C4-2B (cell line): ENCODE results near the gene PACSIN2.
A peak's percentile ranks its signal among the peaks of the same experiment; 100 is the strongest.

Source experiments
- H3K27ac ChIP-seq: fragments of 450-650 bp; 2 replicates; pipeline ENCODE4 v1.5.1; 2017
- ZFX ChIP-seq: fragments of 450-650 bp; IDR thresholded peaks from 2 replicates; pipeline ENCODE4 v1.6.1; 2017
- TF ChIP-seq, protein P1 (sequence below): fragments of 450-650 bp; conservative IDR thresholded peaks from 2 replicates; pipeline ENCODE4 v1.5.1; 2017; ENCODE audit warnings: mild to moderate bottlenecking

The PACSIN2 gene

DNA sequence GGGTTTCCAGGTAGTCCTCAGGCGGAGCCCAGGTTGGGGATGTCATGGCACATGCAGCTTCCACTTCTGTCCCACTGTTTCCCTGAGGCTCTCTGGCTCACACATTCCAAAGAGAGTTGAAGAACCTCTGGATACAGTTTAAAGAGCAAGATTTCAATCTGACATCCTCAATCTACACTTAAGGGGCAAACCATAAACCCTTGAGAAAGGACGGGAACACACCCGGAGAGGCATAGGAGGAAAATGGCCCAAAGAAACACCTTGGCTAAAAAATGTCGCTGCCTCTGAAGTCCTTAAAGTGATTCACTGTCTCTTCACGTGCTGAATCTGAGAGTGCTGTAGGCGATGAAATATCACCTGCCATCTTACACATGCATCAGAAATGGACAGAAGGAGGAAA lies 87.0 kb downstream of the PACSIN2 start:
- TF ChIP-seq, protein P1, sequence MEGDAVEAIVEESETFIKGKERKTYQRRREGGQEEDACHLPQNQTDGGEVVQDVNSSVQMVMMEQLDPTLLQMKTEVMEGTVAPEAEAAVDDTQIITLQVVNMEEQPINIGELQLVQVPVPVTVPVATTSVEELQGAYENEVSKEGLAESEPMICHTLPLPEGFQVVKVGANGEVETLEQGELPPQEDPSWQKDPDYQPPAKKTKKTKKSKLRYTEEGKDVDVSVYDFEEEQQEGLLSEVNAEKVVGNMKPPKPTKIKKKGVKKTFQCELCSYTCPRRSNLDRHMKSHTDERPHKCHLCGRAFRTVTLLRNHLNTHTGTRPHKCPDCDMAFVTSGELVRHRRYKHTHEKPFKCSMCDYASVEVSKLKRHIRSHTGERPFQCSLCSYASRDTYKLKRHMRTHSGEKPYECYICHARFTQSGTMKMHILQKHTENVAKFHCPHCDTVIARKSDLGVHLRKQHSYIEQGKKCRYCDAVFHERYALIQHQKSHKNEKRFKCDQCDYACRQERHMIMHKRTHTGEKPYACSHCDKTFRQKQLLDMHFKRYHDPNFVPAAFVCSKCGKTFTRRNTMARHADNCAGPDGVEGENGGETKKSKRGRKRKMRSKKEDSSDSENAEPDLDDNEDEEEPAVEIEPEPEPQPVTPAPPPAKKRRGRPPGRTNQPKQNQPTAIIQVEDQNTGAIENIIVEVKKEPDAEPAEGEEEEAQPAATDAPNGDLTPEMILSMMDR: no peak
- no peak for TF ChIP-seq ZFX

DNA sequence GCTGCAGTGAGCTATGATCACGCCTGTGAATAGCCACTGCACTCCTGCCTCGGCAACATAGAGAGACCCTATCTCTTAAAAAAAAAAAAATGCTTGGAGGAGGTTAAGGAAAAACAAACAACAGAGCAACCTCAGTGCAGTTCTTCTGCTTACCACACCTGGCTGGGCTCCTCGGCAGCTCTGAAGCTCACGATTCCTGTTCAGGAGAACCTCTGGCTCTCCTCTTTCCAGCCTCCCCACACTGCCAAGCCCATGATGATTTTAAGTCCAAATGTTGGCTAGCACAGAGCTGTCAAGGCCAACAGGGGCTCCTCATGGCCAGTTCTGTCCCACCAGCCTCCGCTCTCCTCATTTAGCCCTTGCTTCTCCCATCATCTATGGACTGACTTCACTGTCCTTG lies 88.2 kb downstream of the PACSIN2 start:
- no peak for TF ChIP-seq ZFX
- peak overlapping the region; percentile 82 for H3K27ac ChIP-seq

More for the DNA sequence above, 87.0 kb downstream of the PACSIN2 start:
- peak overlapping the region; percentile 82 for H3K27ac ChIP-seq

DNA sequence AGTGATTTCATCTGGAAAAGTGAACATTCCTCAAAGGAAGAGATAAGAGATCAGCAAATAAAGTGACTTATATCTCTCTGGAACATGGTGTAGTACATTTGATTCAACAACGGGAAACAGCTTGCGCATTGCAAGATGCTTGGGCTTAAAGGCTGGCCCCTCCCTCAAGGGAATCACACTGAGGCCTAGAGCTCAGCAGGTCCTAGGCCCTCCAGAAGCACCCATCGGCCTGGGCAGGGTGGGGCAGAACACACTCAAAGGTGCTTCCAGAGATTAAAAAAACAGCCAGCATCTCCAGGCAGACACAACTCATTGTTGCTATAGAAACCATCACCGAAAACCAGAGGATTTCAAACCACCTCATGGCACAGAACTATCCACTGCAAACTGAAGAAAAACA lies 88.8 kb downstream of the PACSIN2 start:
- peak; percentile 34; the same call in 1 of the 2 replicates for TF ChIP-seq ZFX
- TF ChIP-seq, protein P1: no peak
- H3K27ac ChIP-seq: peak overlapping the region; percentile 82

DNA sequence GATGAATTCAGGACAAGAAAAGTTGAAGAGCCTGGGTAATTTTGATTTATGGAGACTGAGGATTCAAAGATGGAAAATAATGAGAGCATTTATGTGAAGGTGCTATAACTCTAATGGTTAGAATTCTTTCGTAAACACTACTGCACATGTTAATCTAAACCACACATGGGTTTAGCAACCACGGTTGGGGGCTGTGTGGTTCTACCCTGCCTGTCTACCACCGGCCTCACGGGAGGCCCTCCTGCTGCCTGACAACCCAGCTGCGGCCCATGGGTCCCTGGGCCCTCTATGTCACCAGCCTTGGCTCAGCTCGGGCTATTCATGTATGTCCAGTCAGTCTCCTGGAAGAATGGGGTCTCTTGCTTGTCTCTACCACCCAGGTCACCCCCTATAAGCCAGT lies 89.4 kb downstream of the PACSIN2 start:
- no peak for TF ChIP-seq ZFX
- TF ChIP-seq, protein P1: no peak
- H3K27ac ChIP-seq: peak overlapping the region; percentile 82

DNA sequence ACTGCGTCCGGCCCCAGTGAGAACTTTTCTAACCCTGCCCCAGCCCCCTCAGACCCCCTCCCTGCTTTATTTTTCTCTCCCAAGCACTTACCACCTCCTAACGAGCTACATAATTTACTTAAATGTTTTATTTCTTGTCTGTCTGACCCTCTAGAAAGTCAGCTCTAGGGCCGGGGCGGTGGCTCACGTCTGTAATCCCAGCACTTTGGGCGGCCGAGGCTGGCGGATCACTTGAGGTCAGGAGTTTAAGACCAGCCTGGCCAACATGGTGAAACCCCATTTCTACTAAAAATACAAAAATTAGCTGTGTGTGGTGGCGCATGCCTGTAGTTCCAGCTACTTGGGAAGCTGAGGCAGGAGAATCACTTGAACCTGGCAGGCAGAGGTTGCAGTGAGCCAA lies 89.9 kb downstream of the PACSIN2 start:
- peak overlapping the region; percentile 82 for H3K27ac ChIP-seq

DNA sequence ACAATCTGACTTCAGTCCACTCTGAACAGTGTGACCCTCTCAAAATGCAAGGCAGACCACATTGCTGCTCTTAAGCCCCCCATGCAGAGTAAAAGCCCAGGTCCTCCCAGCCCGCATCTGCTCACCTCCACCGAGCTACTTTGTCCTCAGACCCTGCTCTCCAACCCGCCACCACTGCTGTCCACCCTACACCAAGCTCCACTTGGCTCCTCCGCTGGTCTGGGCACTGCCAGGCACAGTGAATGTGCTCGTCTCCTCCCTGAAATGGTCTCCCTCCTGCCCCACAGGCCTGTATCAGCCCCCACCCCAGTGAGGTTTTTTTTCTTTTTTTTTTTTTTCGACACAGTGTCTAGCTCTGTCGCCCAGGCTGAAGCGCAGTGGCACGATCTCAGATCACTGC lies 90.5 kb downstream of the PACSIN2 start:
- TF ChIP-seq, protein P1: no peak
- no peak for TF ChIP-seq ZFX
- peak overlapping the region; percentile 82 for H3K27ac ChIP-seq

DNA sequence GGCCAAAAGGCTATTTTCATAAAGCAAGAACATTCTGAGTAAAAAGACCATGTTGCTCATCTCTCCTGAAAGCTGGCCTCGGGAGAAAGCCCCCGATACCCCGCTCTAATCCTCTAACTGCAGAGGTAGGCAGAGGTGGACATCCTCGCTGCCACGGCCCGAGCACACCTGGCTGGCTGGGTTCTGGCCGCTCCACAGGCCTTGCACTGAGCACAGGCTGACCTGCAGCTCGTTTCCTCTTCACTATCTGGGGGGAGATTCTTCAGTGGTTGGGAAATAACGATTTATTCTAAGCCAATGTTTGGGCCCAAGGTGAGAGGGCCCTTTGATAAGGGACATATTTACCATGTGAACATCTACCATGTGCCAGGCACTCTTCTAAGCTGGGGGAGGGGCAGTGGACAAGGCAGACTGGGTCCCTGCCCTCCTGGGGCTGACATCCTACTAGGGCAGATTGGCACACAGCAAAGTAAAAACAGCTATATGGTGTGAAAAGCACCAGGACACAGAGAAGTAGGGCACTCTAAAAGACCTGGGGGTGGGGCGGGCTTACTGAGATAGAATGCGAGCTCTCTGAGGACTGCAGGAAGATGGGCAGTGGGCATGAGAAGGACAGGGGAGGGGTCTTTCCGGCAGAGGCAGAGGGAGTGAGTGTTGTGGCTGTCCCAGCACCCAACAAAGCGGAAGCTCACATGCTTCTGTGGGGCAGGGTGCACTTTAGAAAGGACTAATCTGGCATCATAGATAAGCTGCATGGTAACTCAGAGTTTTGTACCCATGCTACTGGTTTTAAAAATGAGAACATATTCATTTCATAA lies 92.4 kb downstream of the PACSIN2 start:
- peak overlapping the region; percentile 82 for H3K27ac ChIP-seq
- TF ChIP-seq ZFX: no peak
- TF ChIP-seq, protein P1: no peak

DNA sequence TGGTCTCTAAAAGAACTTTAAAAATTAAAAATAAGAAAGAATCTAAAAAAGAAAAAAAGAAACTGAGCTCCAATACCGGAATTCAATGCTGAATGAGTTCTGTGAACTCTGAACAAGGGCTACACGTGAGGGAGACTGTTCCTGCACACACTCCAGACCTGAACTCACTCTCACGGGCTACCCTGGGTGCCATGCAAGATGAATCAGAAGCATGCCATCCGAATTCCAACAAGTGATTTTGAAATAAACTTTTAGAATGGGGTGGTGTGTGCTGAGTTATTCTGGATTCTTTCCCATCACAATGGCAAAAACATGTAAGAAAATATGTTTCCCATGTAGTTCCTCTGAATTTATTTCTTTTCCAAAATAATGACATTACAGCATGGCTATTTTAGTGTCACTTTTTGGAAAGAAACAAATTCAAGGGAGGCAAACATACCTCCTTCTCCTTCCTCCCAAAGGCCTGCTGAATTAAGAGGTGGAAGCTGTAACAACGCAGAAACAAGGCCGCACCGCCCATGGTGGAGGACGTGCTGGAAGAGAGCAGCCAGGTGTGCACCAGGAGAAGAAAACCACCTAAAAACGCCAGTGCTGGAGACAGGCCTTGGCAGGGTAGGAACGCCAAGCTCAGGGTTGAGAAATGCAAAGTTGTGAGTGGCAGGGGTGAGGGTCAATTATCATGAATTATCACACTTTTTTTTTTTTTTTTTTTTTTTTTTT lies 94.7 kb downstream of the PACSIN2 start:
- H3K27ac ChIP-seq: peak overlapping the region; percentile 82
- TF ChIP-seq, protein P1: no peak
- no peak for TF ChIP-seq ZFX
